Small intestine (tissue), 7 donors: ENCODE measurements around the gene HOOK2. TPM values are rescaled to one million over a fixed set of nuclear protein-coding genes. Genes with fewer than 3 reads are reported as not detected.

ENCODE experiments used
- DNase-seq, 2 donors: peaks; one replicate each; pipeline versions ENCODE4 v3.0.0 to v3.0.0-alpha.2; 2013
- FAIRE-seq: peaks from 2 replicates; lab custom pipeline; 2012; peaks lifted over from hg19 to GRCh38; lab: Jason Lieb, UNC
- H3K27ac ChIP-seq, 3 donors: one replicate each; pipeline ENCODE4 v1.5.1; 2013; ENCODE audit warnings: low read length in 2 of 3, mild to moderate bottlenecking in 2 of 3, control low read depth in 1 of 3, inconsistent platforms in 1 of 3, low read depth in 1 of 3, moderate library complexity in 1 of 3
- H3K27me3 ChIP-seq, 3 donors: one replicate each; pipeline ENCODE4 v1.6.1; 2013; ENCODE audit warnings: low read length in 3 of 3, inconsistent platforms in 1 of 3; ENCODE audit not compliant: control insufficient read depth in 3 of 3, insufficient read depth in 3 of 3
- H3K36me3 ChIP-seq, 3 donors: one replicate each; pipeline ENCODE4 v1.6.1; 2013; ENCODE audit warnings: low read length in 3 of 3, inconsistent platforms in 1 of 3, low read depth in 1 of 3, mild to moderate bottlenecking in 1 of 3, moderate library complexity in 1 of 3; ENCODE audit not compliant: control insufficient read depth in 3 of 3, insufficient read depth in 2 of 3
- H3K4me1 ChIP-seq, 3 donors: one replicate each; pipeline ENCODE4 v1.6.1; 2013; ENCODE audit warnings: low read length in 2 of 3, inconsistent platforms in 1 of 3, low read depth in 1 of 3, mild to moderate bottlenecking in 1 of 3, moderate library complexity in 1 of 3; ENCODE audit not compliant: control insufficient read depth in 3 of 3, insufficient read depth in 2 of 3
- H3K4me3 ChIP-seq, 3 donors: one replicate each; pipeline ENCODE4 v1.5.1; 2013; ENCODE audit warnings: low read length in 3 of 3, control low read depth in 1 of 3, inconsistent platforms in 1 of 3, low read depth in 1 of 3, mild to moderate bottlenecking in 1 of 3, moderate library complexity in 1 of 3
- H3K9me3 ChIP-seq, 2 donors: one replicate each; pipeline ENCODE4 v1.6.1; 2013; ENCODE audit warnings: low read depth in 1 of 2, low read length in 1 of 2; ENCODE audit not compliant: control insufficient read depth in 2 of 2, insufficient read depth in 1 of 2
- WGBS, 3 donors: extraction: QIAGEN DNeasy Blood & Tissue Kit; methylation state at CpG; one replicate each; pipeline ENCODE4 v1.1.7; 2013; 5-methylcytosine and 5-hydroxymethylcytosine counted together
- polyA plus RNA-seq, 4 donors: library from polyadenylated mRNA; stranded (reverse) in 3 of 4; unstranded in 1 of 4; fragments of 200-250 nt in 3 of 4; fragments of 120-200 nt in 1 of 4; gene quantifications; one replicate each; pipeline versions ENCODE4 v1.2.1 to v1.2.3, GENCODE V29; 2013
- donor health status: healthy with polysubstance abuse.
- donor health status: control.
- donor health status: control.
- donor health status: Bipolar disorder and iron deficiency.
- donor health status: healthy.

The HOOK2 gene
- polyA plus RNA-seq, 4 donors: 61.8 to 206 (median 167) TPM

GRCh38 chr19:12786952-12787351 lies 11.6 kb upstream of the HOOK2 start:
- Histone ChIP-seq H3K4me1 (peaks cover 18 to 76% (median 19%) of the 10 kb centered on the region in 3 donors), H3K27me3 (no peaks in the 10 kb centered on the region), H3K27ac (peak overlapping the region; percentile 87 to 100 (median 95)), H3K36me3 (no peaks in the 10 kb centered on the region), H3K4me3 (no peak overlapping the region), H3K9me3 (no peaks in the 10 kb centered on the region)
- FAIRE-seq: no peak
- 82 to 93% (median 87%) methylated on average over 3 of the region's 3 CpGs for WGBS, 3 donors
- DNase-seq: peak in 1 of 2 donors; percentile 43

- Histone ChIP-seq H3K9me3 (no peaks in the 10 kb centered on the region), H3K36me3 (no peaks in the 10 kb centered on the region), H3K4me1 (peaks cover 18 to 80% (median 19%) of the 10 kb centered on the region in 3 donors), H3K27me3 (no peaks in the 10 kb centered on the region), H3K27ac (peak overlapping the region; percentile 87 to 100 (median 95)), H3K4me3 (no peak overlapping the region)
- 17 to 37% (median 23%) methylated on average over 16 to 18 of the region's 18 CpGs for WGBS, 3 donors
- no peak for FAIRE-seq
- peak; percentile 46 to 62 for DNase-seq
Measured at GRCh38 chr19:12786141-12786870, 11.0 kb upstream of the HOOK2 start.

- no peak for FAIRE-seq
- WGBS, 3 donors: 21 to 47% (median 28%) methylated on average over 4 of the region's 4 CpGs
- DNase-seq: peak; percentile 70 to 83
- Histone ChIP-seq H3K9me3 (no peaks in the 10 kb centered on the region), H3K27me3 (no peaks in the 10 kb centered on the region), H3K36me3 (no peaks in the 10 kb centered on the region), H3K4me3 (no peak overlapping the region), H3K4me1 (peaks cover 18 to 75% (median 19%) of the 10 kb centered on the region in 3 donors), H3K27ac (peak overlapping the region; percentile 87 to 100 (median 95))
Measured at GRCh38 chr19:12785431-12786031, 10.2 kb upstream of the HOOK2 start.

GRCh38 chr19:12784871-12785430 lies 9.6 kb upstream of the HOOK2 start:
- no peaks in the 10 kb centered on the region for H3K9me3 ChIP-seq
- FAIRE-seq (no peak), DNase-seq (peak in 1 of 2 donors; percentile 31)
- H3K4me1 ChIP-seq: peaks cover 18 to 72% (median 19%) of the 10 kb centered on the region in 3 donors
- no peak overlapping the region for H3K4me3 ChIP-seq
- peak overlapping the region; percentile 87 to 100 (median 95) for H3K27ac ChIP-seq
- 27 to 42% (median 36%) methylated on average over 5 of the region's 5 CpGs for WGBS, 3 donors
- H3K36me3 ChIP-seq: no peaks in the 10 kb centered on the region
- no peaks in the 10 kb centered on the region for H3K27me3 ChIP-seq

GRCh38 chr19:12784394-12784870 lies 9.1 kb upstream of the HOOK2 start:
- Histone ChIP-seq H3K9me3 (no peaks in the 10 kb centered on the region), H3K27ac (peak overlapping the region; percentile 87 to 100 (median 95)), H3K27me3 (no peaks in the 10 kb centered on the region), H3K4me1 (peaks cover 18 to 73% (median 19%) of the 10 kb centered on the region in 3 donors), H3K36me3 (no peaks in the 10 kb centered on the region), H3K4me3 (no peak overlapping the region)
- DNase-seq (peak in 1 of 2 donors; percentile 65), FAIRE-seq (no peak)
- WGBS, 3 donors: 51 to 53% (median 51%) methylated on average over 10 of the region's 10 CpGs

- peaks cover 18 to 74% (median 19%) of the 10 kb centered on the region in 3 donors for H3K4me1 ChIP-seq
- H3K9me3 ChIP-seq: no peaks in the 10 kb centered on the region
- H3K4me3 ChIP-seq: no peak overlapping the region
- peak; percentile 37 to 66 for DNase-seq
- H3K27me3 ChIP-seq: no peaks in the 10 kb centered on the region
- peak overlapping the region; percentile 87 to 100 (median 95) for H3K27ac ChIP-seq
- H3K36me3 ChIP-seq: no peaks in the 10 kb centered on the region
- no peak for FAIRE-seq
- WGBS, 3 donors: 10 to 19% (median 19%) methylated on average over 15 to 19 of the region's 19 CpGs
Measured at GRCh38 chr19:12783849-12784393, 8.6 kb upstream of the HOOK2 start.

- H3K27me3 ChIP-seq: no peaks in the 10 kb centered on the region
- DNase-seq (peak in 1 of 2 donors; percentile 18), FAIRE-seq (no peak)
- peak overlapping the region in 1 of 3 donors; percentile 55 for H3K4me3 ChIP-seq
- 11 to 16% (median 13%) methylated on average over 13 to 16 of the region's 16 CpGs for WGBS, 3 donors
- peak overlapping the region; percentile 87 to 100 (median 87) for H3K27ac ChIP-seq
- H3K9me3 ChIP-seq: no peaks in the 10 kb centered on the region
- no peaks in the 10 kb centered on the region for H3K36me3 ChIP-seq
- peaks cover 16 to 74% (median 19%) of the 10 kb centered on the region in 3 donors for H3K4me1 ChIP-seq
Measured at GRCh38 chr19:12783291-12783848, 8.0 kb upstream of the HOOK2 start.
